Activated T-helper 17 cell treated with anti-CD3 and anti-CD28 coated beads, Interleukin-2, amount 50 U/mL, for 72 hours (primary cell): ENCODE results near the gene MYLK. TPM values are rescaled to one million over a fixed set of nuclear protein-coding genes. Genes with fewer than 3 reads are reported as not detected.
"Not testable (repeated sequence)": the region's sequence is repeated elsewhere in the genome, so short reads cannot be mapped to it uniquely, and the experiment has no call there.

ENCODE experiments used
- ATAC-seq: fragments of 150-1000 bp; cut with Tn5 transposase; replicated peaks from 2 replicates; pipeline ENCODE4 v1.10.0; 2021; ENCODE audit warnings: mild to moderate bottlenecking, moderate library complexity
- H3K27ac Mint-ChIP-seq: one replicate; pipeline ENCODE4 v1.8.0; 2022; ENCODE audit warnings: mixed read lengths
- H3K27me3 Mint-ChIP-seq: one replicate; pipeline ENCODE4 v1.8.0; 2022; ENCODE audit warnings: mixed read lengths
- H3K36me3 Mint-ChIP-seq: one replicate; pipeline ENCODE4 v1.8.0; 2022; ENCODE audit warnings: low read depth, mild to moderate bottlenecking, mixed read lengths
- H3K4me1 Mint-ChIP-seq: one replicate; pipeline ENCODE4 v1.8.0; 2022; ENCODE audit warnings: mixed read lengths
- H3K4me3 Mint-ChIP-seq: one replicate; pipeline ENCODE4 v1.8.0; 2022; ENCODE audit warnings: mild to moderate bottlenecking, mixed read lengths
- H3K9me3 Mint-ChIP-seq: one replicate; pipeline ENCODE4 v1.8.0; 2022; ENCODE audit warnings: mixed read lengths
- total RNA-seq, 2 donors: library from RNA; stranded (reverse); gene quantifications; one replicate each; pipeline ENCODE4 v1.2.3, GENCODE V29; 2022

Gene MYLK
- total RNA-seq, 2 donors from 2014 or later, result 0.17 TPM; not detected in 1

- Mint-ChIP-seq H3K9me3 (no peaks in the 10 kb centered on the region), H3K4me1 (no peaks in the 10 kb centered on the region), H3K27ac (no peak overlapping the region), H3K36me3 (no peaks in the 10 kb centered on the region), H3K27me3 (peaks cover 3% of the 10 kb centered on the region), H3K4me3 (no peak overlapping the region)
- ATAC-seq, result no peak
These were observed 262.8 kb downstream of the MYLK start for GRCh38 chr3:123621186-123621849.

DNA sequence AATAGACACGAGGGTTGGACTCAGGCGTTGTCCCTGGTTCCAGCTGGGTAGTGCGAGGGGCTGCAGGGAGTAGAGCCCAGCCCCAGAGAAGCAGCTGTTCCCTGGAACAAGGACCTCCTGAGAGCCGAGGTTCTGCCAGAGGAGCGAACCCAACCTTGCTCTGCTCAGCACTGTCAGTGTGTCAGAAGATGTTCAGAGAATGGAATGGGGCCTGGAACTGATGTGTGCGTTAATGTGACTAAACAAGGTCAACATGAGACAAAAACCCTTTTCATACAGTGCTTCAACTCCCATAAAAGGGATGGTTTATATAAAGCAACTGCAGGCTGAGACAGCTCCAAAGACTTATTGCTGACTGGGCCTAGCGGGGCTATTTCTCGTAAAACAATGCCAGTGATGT, 263.8 kb downstream of the MYLK start:
- Mint-ChIP-seq H3K9me3 (no peaks in the 10 kb centered on the region), H3K27ac (no peak overlapping the region), H3K27me3 (peaks cover 3% of the 10 kb centered on the region), H3K4me1 (no peaks in the 10 kb centered on the region), H3K4me3 (no peak overlapping the region), H3K36me3 (no peaks in the 10 kb centered on the region)
- ATAC-seq, result no peak

DNA sequence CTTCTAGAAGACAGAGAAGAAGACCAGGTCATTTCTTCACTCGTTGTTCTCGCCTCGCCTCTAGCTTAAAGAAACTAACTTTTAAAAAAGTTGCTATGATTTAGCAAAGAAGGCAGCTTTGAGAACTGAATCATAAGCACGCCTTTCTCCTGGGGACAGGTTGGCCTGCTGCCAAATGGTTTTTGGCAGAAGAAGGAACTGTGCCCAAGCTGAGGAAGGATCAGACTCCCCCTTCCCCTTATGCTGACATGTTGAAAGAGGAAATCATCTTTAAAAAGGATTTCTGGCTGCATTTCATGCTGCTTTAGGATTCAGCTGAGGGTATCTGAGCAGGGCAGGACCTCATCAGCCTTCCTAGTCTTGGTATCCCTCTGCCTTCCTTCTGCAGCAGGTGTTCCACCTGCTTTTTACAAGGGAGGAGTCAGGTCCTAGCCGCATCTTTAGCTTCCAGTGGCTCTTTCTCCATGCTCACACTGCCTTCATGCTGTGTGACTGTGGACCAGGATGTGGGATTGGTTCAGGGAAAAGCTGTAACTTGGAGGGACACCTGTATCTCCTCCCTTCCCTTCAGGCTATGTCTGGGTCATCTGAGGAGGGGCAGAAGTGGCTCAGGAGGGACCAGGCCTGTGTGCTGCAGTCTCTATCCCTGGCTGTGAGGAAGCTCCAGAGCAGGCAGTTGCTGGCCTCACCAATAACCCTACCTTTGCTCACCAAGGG, 265.2 kb downstream of the MYLK start:
- Mint-ChIP-seq H3K36me3 (peaks cover 4% of the 10 kb centered on the region), H3K4me1 (no peaks in the 10 kb centered on the region), H3K27me3 (no peaks in the 10 kb centered on the region), H3K4me3 (no peak overlapping the region), H3K27ac (no peak overlapping the region), H3K9me3 (no peaks in the 10 kb centered on the region)
- no peak for ATAC-seq

GRCh38 chr3:123618076-123618708, 265.9 kb downstream of the MYLK start:
- Mint-ChIP-seq H3K4me3 (no peak overlapping the region), H3K27ac (no peak overlapping the region), H3K36me3 (peaks cover 8% of the 10 kb centered on the region), H3K9me3 (no peaks in the 10 kb centered on the region), H3K27me3 (no peaks in the 10 kb centered on the region), H3K4me1 (no peaks in the 10 kb centered on the region)
- no peak for ATAC-seq

GRCh38 chr3:123616593-123616992, 267.5 kb downstream of the MYLK start:
- Mint-ChIP-seq H3K36me3 (peaks cover 16% of the 10 kb centered on the region), H3K27me3 (no peaks in the 10 kb centered on the region), H3K4me1 (no peaks in the 10 kb centered on the region), H3K4me3 (no peak overlapping the region), H3K9me3 (no peaks in the 10 kb centered on the region), H3K27ac (no peak overlapping the region)
- no peak for ATAC-seq

GRCh38 chr3:123613543-123613942, 270.6 kb downstream of the MYLK start:
- Mint-ChIP-seq H3K4me1 (no peaks in the 10 kb centered on the region), H3K27me3 (no peaks in the 10 kb centered on the region), H3K36me3 (peaks cover 20% of the 10 kb centered on the region), H3K27ac (no peak overlapping the region), H3K4me3 (no peak overlapping the region), H3K9me3 (no peaks in the 10 kb centered on the region)
- ATAC-seq, result no peak

DNA sequence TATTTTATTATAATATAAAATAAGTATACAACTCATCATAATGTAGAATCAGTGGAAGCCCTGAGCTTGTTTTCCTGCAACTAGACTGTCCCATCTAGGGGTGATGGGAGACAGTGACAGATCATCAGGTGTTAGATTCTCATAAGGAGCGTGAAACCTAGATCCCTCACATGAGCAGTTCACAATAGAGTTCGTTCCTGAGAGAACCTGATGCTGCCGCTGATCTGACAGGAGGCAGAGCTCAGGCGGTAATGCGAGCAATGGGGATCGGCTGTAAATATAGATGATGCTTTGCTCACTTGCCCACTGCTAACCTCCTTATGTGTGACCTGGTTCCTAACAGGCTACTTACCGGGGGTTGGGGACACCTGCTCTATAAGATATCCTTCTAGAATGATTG, 272.5 kb downstream of the MYLK start:
- H3K9me3 Mint-ChIP-seq, ATAC-seq, H3K4me3 Mint-ChIP-seq, H3K27ac Mint-ChIP-seq, H3K4me1 Mint-ChIP-seq, H3K27me3 Mint-ChIP-seq: not testable (repeated sequence)
- H3K36me3 Mint-ChIP-seq, result peaks cover 20% of the 10 kb centered on the region

DNA sequence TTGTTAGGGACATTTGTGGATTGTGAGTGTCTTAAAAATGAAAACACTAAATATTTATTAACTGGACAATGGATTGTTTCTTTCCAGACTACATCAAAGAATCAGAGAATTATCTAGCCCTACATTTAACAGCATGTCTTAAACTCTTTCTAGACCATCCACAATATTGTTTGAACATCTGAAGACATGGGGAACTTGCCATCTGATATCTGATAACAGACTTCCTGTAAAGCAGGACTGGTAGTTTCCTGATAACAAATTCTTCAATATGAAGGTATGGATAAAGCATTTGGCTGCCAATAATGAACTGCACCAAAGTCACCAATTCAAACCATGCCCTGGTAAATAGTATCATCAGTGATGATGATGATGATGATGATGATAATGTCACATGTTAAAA, 273.1 kb downstream of the MYLK start:
- no peaks in the 10 kb centered on the region for H3K27me3 Mint-ChIP-seq
- H3K4me3 Mint-ChIP-seq, result no peak overlapping the region
- H3K4me1 Mint-ChIP-seq, result peaks cover 2% of the 10 kb centered on the region
- H3K27ac Mint-ChIP-seq, result no peak overlapping the region
- ATAC-seq, result no peak
- no peaks in the 10 kb centered on the region for H3K9me3 Mint-ChIP-seq
- H3K36me3 Mint-ChIP-seq, result peaks cover 20% of the 10 kb centered on the region

- no peak for ATAC-seq
- no peaks in the 10 kb centered on the region for H3K9me3 Mint-ChIP-seq
- no peak overlapping the region for H3K27ac Mint-ChIP-seq
- peaks cover 7% of the 10 kb centered on the region for H3K4me1 Mint-ChIP-seq
- H3K36me3 Mint-ChIP-seq, result peaks cover 20% of the 10 kb centered on the region
- H3K4me3 Mint-ChIP-seq, result no peak overlapping the region
- H3K27me3 Mint-ChIP-seq, result no peaks in the 10 kb centered on the region
These were observed 273.8 kb downstream of the MYLK start for GRCh38 chr3:123610331-123610730.

DNA sequence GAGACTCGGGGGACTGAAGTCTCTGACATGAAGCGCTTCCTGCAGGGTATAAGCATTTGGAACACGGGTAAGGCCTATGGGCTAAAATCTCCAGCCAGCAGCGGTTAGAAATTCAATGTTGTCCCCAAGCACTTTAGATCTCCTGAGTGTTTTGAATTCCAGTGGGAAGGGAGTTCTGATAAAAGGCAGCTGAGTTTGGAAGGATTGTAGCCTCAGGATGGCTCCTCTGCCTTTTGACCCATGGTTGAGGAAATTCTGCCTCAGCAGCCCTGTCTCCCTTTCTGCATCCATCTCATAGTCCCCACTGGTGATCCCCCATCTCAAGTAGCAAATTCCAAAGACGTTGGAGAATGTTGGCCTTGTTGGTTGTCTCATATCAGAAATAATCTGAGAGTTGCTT, 275.1 kb downstream of the MYLK start:
- Mint-ChIP-seq H3K4me3 (no peak overlapping the region), H3K27ac (no peak overlapping the region), H3K27me3 (no peaks in the 10 kb centered on the region), H3K9me3 (no peaks in the 10 kb centered on the region), H3K4me1 (peaks cover 14% of the 10 kb centered on the region), H3K36me3 (peaks cover 18% of the 10 kb centered on the region)
- no peak for ATAC-seq

DNA sequence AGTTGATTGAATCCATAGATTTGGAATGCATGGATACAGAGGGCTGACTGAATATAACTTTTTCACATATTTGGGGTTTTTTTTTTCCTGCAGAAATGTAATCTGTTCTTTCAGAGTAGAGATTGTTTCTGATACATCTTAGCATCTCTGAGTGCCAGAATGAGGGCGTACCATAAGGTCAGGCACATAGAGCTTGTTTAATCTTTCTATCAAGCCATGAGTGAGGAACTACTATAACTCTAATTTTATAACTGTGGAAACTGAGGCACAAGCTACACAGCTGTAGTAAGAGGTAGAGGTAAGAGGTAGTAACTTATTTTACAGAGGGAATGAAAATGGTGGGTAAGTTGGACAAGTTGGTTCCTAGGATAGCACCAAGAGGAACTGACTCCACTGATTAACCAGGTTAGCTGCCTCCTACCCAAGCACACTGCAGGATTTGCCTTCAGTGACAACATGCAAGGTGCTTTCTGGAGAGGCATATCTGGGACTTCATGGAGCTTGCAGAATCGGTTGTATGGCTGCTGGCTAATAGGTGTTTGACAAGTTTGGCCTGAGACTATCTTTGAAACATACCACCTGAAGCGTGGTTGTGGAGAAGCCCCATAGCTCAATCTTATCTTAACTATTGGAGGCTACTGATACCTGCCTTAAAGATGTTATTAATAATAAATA, 275.7 kb downstream of the MYLK start:
- Mint-ChIP-seq H3K27ac (no peak overlapping the region), H3K27me3 (no peaks in the 10 kb centered on the region), H3K4me3 (no peak overlapping the region), H3K9me3 (no peaks in the 10 kb centered on the region), H3K36me3 (peaks cover 13% of the 10 kb centered on the region), H3K4me1 (peaks cover 14% of the 10 kb centered on the region)
- no peak for ATAC-seq

DNA sequence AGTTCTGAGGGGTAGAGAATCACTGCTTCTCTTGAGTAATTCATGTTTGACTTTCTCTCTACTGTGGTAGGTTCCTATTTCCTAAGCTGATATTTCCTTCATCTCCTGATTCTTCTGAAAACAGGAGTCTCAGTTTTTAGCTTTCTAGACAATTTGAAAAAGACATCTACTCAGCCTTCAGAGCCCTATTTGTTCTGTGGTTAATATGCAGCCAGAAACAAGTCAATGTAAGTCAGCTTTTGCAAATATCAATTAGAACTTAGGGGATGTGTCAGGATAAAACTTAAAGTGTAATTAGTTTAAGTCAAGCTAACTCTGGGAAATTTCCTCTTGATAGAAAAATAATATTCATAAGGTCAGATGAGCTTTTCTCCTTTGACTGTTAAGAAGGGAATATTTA, 277.6 kb downstream of the MYLK start:
- Mint-ChIP-seq H3K4me3 (no peak overlapping the region), H3K27me3 (no peaks in the 10 kb centered on the region), H3K9me3 (no peaks in the 10 kb centered on the region), H3K36me3 (peaks cover 4% of the 10 kb centered on the region), H3K4me1 (peaks cover 14% of the 10 kb centered on the region), H3K27ac (no peak overlapping the region)
- no peak for ATAC-seq

DNA sequence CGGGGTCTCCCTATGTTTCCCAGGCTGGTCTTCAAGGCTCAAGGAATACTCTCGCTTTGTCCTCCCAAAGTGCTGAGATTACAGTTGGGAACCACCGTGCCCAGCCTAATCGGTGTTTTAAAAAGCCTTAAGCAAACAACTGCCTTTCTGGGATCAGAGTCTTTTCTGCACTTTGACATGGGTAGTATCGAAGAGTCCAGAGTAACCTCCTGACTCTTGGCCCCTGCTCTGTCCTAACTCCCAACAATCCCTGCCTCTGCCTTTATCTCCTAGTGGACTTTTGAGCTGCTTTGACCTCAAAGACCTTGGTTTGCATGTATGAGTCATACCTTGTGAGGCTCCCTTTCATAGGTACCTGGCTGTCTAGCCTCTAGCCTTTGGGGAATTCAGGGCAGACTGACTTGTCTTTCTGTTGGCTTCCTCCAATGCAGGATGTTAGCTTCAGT, 278.3 kb downstream of the MYLK start:
- peak; percentile 52 for ATAC-seq
- H3K4me1 Mint-ChIP-seq, result peaks cover 14% of the 10 kb centered on the region
- H3K4me3 Mint-ChIP-seq, result no peak overlapping the region
- no peaks in the 10 kb centered on the region for H3K27me3 Mint-ChIP-seq
- no peaks in the 10 kb centered on the region for H3K36me3 Mint-ChIP-seq
- no peak overlapping the region for H3K27ac Mint-ChIP-seq
- H3K9me3 Mint-ChIP-seq, result no peaks in the 10 kb centered on the region

GRCh38 chr3:123603153-123603552, 281.0 kb downstream of the MYLK start:
- ATAC-seq, H3K27ac Mint-ChIP-seq, H3K27me3 Mint-ChIP-seq, H3K36me3 Mint-ChIP-seq, H3K4me3 Mint-ChIP-seq, H3K9me3 Mint-ChIP-seq: not testable (repeated sequence)
- peaks cover 14% of the 10 kb centered on the region for H3K4me1 Mint-ChIP-seq
